HepG2 (cell line): ENCODE data around the gene CAGE1. TPM values are rescaled to one million over a fixed set of nuclear protein-coding genes. Genes with fewer than 3 reads are reported as not detected.
A peak's percentile ranks its signal among the peaks of the same experiment; 100 is the strongest.

Source experiments
- ATAC-seq: fragments of 200-7000 bp; cut with Tn5 transposase; 3 replicates; pipeline ENCODE4 v1.9.1; 2020; ENCODE audit warnings: mild to moderate bottlenecking, moderate library complexity
- BruUV-seq: library from RNA; stranded (reverse); fragments of 400-500 nt; replicated peaks from 2 replicates; lab custom pipeline; 2021; lab: Mats Ljungman, UMichigan
- CTCF ChIA-PET: fragments of 300-600 bp; formaldehyde crosslinking; extraction: SDS; loops from one replicate; lab custom pipeline; 2021; ENCODE audit warnings: low total read pairs, inconsistent platforms, low intra/inter-chr PET ratio; lab: Yijun Ruan, JAX
- POLR2A ChIA-PET: fragments of 350-600 bp; sonication (Branson Sonifier 250); formaldehyde crosslinking; loops from one replicate; lab custom pipeline; 2020; ENCODE audit warnings: antibody characterized with exemption, inconsistent platforms; lab: Yijun Ruan, JAX
- DNase-seq: peaks from one replicate; pipeline ENCODE4 v3.0.0-alpha.2; 2015; ENCODE audit warnings: low spot score
- FAIRE-seq: peaks from 3 replicates; lab custom pipeline; 2011; peaks lifted over from hg19 to GRCh38; lab: Jason Lieb, UNC
- H2AFZ ChIP-seq: one replicate; pipeline ENCODE4 v1.6.1; 2011; ENCODE audit warnings: low read length, inconsistent platforms
- H3K27ac ChIP-seq: fragments of 300-600 bp; 3 replicates; pipeline ENCODE4 v1.8.0; 2011; ENCODE audit warnings: mixed run types, mild to moderate bottlenecking, mixed read lengths, low read length, inconsistent platforms; ENCODE audit not compliant: insufficient read depth; ENCODE audit errors: extremely low read length
- H3K27me3 ChIP-seq, 2 experiments: fragments of 200-600 bp in 1 of 2; 2 replicates in 1 of 2; 3 replicates in 1 of 2; pipeline versions ENCODE4 v1.6.0 to v1.8.0; 2011; ENCODE audit warnings: low read length in 2 of 2, mild to moderate bottlenecking in 2 of 2, moderate library complexity in 2 of 2, inconsistent platforms in 1 of 2; ENCODE audit not compliant: insufficient read depth in 2 of 2, control insufficient read depth in 1 of 2
- H3K36me3 ChIP-seq, 2 experiments: fragments of 200-600 bp in 1 of 2; replicated peaks in 1 of 2; 2 replicates in 1 of 2; 3 replicates in 1 of 2; pipeline versions ENCODE4 v1.5.1 to v1.8.0; 2011; ENCODE audit warnings: low read length in 2 of 2, inconsistent platforms in 1 of 2; ENCODE audit not compliant: insufficient read depth in 2 of 2, control insufficient read depth in 1 of 2
- H3K4me1 ChIP-seq: 2 replicates; pipeline ENCODE4 v1.5.1; 2012; ENCODE audit warnings: low read length, inconsistent platforms; ENCODE audit not compliant: insufficient read depth
- H3K4me2 ChIP-seq: 2 replicates; pipeline ENCODE4 v1.6.0; 2011; ENCODE audit warnings: low read depth, low read length, inconsistent platforms
- H3K4me3 ChIP-seq, 3 experiments: fragments of 200-600 bp in 1 of 3; sonication (generic), shearing (Covaris generic) in 1 of 3; replicated peaks in 1 of 3; 2 replicates each; pipeline ENCODE4 v1.5.1; 2011 to 2016; ENCODE audit warnings: low read length in 3 of 3, inconsistent platforms in 2 of 3, low read depth in 2 of 3, mild to moderate bottlenecking in 2 of 3, control low read depth in 1 of 3, mixed read lengths in 1 of 3; ENCODE audit not compliant: insufficient read depth in 1 of 3
- H3K79me2 ChIP-seq: one replicate; pipeline ENCODE4 v1.6.1; 2011; ENCODE audit warnings: low read length, inconsistent platforms; ENCODE audit not compliant: insufficient read depth
- H3K9ac ChIP-seq: 2 replicates; pipeline ENCODE4 v1.6.0; 2011; ENCODE audit warnings: mild to moderate bottlenecking, low read depth, low read length, inconsistent platforms; ENCODE audit not compliant: insufficient read depth
- H3K9me3 ChIP-seq: 2 replicates; pipeline ENCODE4 v1.5.1; 2012; ENCODE audit warnings: mild to moderate bottlenecking, low read length
- H4K20me1 ChIP-seq: 2 replicates; pipeline ENCODE4 v1.6.0; 2011; ENCODE audit warnings: inconsistent platforms, mild to moderate bottlenecking, low read length, moderate library complexity; ENCODE audit not compliant: insufficient read depth
- MEF2D ChIP-seq: sonication (generic); formaldehyde crosslinking; IDR thresholded peaks from 2 replicates; pipeline ENCODE4 v1.5.1; 2020; ENCODE audit warnings: mild to moderate bottlenecking, missing genetic modification reagents
- ZBTB44 ChIP-seq: sonication (generic); formaldehyde crosslinking; IDR thresholded peaks from 2 replicates; pipeline ENCODE4 v1.4.0; 2020; ENCODE audit warnings: missing genetic modification reagents
- ZNF441 ChIP-seq: sonication (generic); formaldehyde crosslinking; IDR thresholded peaks from 2 replicates; pipeline ENCODE4 v1.7.0; 2021; ENCODE audit warnings: missing genetic modification reagents, borderline replicate concordance
- ZNF460 ChIP-seq: sonication (generic); formaldehyde crosslinking; IDR thresholded peaks from 2 replicates; pipeline ENCODE4 v1.5.1; 2020; ENCODE audit warnings: missing genetic modification reagents, mild to moderate bottlenecking, borderline replicate concordance
- WGBS: methylation state at CpG from one replicate; pipeline ENCODE4 v1.1.6; 2017; ENCODE audit warnings: low lambda C conversion rate; 5-methylcytosine and 5-hydroxymethylcytosine counted together
- in situ Hi-C: cut with HindIII; loops from 2 replicates; pipeline ENCODE4 v1.10.0; 2017; ENCODE audit warnings: low pct_unique_long_range_greater_than_20kb; ENCODE audit not compliant: extremely low pct_ligation_motif_present
- intact Hi-C: fragments of 100-400 bp; cut with micrococcal nuclease; formaldehyde crosslinking; loops from one replicate; pipeline ENCODE4 v1.10.0; 2022; ENCODE audit not compliant: unreplicated experiment
- polyA plus RNA-seq, 8 experiments: library from polyadenylated mRNA; depleted of rRNA in 3 of 8; stranded (reverse) in 7 of 8; unstranded in 1 of 8; fragments of >200 nt; fragmentation: Illumina TruSeq in 4 of 8; extraction: Trizol in 4 of 8; gene quantifications; 2 replicates each; pipeline versions ENCODE4 v1.2.1 to v1.2.3, GENCODE V29; 2011 to 2016; ENCODE audit warnings: low read depth in 4 of 8, missing spikeins in 1 of 8, mixed read lengths in 1 of 8; ENCODE audit not compliant: insufficient read depth in 1 of 8
- total RNA-seq, 5 experiments: library from RNA; depleted of rRNA; stranded (reverse); fragments of >200 nt; fragmentation: Illumina TruSeq; extraction: Trizol; gene quantifications; 2 replicates each; pipeline ENCODE4 v1.2.3, GENCODE V29; 2016; ENCODE audit warnings: low read depth in 1 of 5

CAGE1 gene
- total and polyA plus RNA-seq, 2 of the 13 experiments (the other 11 are each of a cell fraction or from before 2014, with no cell fraction given) = 0.03 to 0.15 TPM

DNA sequence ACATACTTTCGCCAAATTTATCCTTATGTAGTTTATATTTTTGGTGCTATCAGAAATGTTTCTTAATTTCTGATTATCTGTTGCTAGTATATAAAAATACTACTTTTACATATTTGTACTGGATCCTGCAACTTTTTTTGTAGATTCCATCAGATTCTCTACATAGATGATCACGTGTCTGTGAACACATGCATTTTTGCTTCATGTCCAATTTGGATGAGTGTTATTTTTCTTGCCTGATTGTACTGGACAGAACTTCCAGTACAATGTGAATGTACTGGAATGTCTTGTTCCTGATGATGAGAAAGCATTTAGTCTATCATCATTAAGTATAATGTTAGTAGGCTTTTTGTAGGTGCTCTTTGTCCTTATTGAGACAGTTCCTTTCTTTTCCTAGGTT, 51.5 kb downstream of the CAGE1 start:
- in situ Hi-C loops (no loop called here), intact Hi-C loops (loop anchor here (2.0 to 5.0 kb wide), 2 partner anchors 25 to 279 kb away; partner anchors contain the start of gene SSR1)
- BruUV-seq = no TSS peak
- H3K4me3 ChIP-seq = no peak overlapping the region
- H4K20me1 ChIP-seq = no peaks in the 10 kb centered on the region
- H3K79me2 ChIP-seq = no peaks in the 10 kb centered on the region
- FAIRE-seq (no peak), ATAC-seq (no peak), DNase-seq (no peak)
- H3K4me1 ChIP-seq = peaks cover 28% of the 10 kb centered on the region
- no peak overlapping the region for H3K27ac ChIP-seq
- ChIA-PET CTCF (interaction anchor here (1.7 to 2.8 kb wide), 3 partner anchors 25 to 62 kb away, joined by 5 to 25 read pairs (median 6); partner anchors contain the start of genes CAGE1, RIOK1 and SSR1), POLR2A (no interaction called here)
- H3K27me3 ChIP-seq = no peaks in the 10 kb centered on the region; a peak in 1 of 5 replicates
- no peaks in the 10 kb centered on the region for H3K9me3 ChIP-seq
- no peak overlapping the region for H3K9ac ChIP-seq
- whole genome bisulfite sequencing = 42% methylated on average over 2 of the region's 2 CpGs
- H3K4me2 ChIP-seq = no peak overlapping the region
- no peak overlapping the region for H2AFZ ChIP-seq
- TF ChIP-seq ZNF441 = no peak
- H3K36me3 ChIP-seq = no peaks in the 10 kb centered on the region

GRCh38 chr6:7335519-7335918, 54.0 kb downstream of the CAGE1 start:
- Histone ChIP-seq H3K36me3 (no peaks in the 10 kb centered on the region), H3K27ac (no peak overlapping the region), H3K79me2 (no peaks in the 10 kb centered on the region), H2AFZ (no peak overlapping the region), H3K4me2 (no peak overlapping the region), H3K4me3 (no peak overlapping the region), H3K9me3 (no peaks in the 10 kb centered on the region), H3K4me1 (peaks cover 31% of the 10 kb centered on the region), H3K27me3 (no peaks in the 10 kb centered on the region), H4K20me1 (no peaks in the 10 kb centered on the region), H3K9ac (no peak overlapping the region)
- in situ Hi-C loops = no loop called here
- DNase-seq = no peak
- WGBS = 31% methylated on average over 3 of the region's 3 CpGs
- no peak for FAIRE-seq
- peak; percentile 57; the same call in 1 of the 2 replicates for TF ChIP-seq ZNF460 (CRISPR knock-in tag)
- no peak for TF ChIP-seq ZBTB44 (CRISPR knock-in tag)
- no peak for TF ChIP-seq MEF2D
- no TSS peak for BruUV-seq
- no peak for ATAC-seq
- ChIA-PET POLR2A (no interaction called here), CTCF (interaction anchor here (1.1 kb wide), 1 partner anchor 60 kb away, joined by 3 read pairs; no protein-coding TSS in a partner anchor)
- intact Hi-C loops = loop anchor here (5.0 kb wide), 1 partner anchor 282 kb away; no protein-coding TSS in a partner anchor
